A549 (cell line): ENCODE data around the gene IKZF3. TPM values are rescaled to one million over a fixed set of nuclear protein-coding genes. Genes with fewer than 3 reads are reported as not detected.

Experiments used
- ATAC-seq, 2 experiments: fragments of 200-7000 bp in 1 of 2; fragments of >200 bp in 1 of 2; cut with Nextera tagmentation in 1 of 2; cut with Tn5 transposase in 1 of 2; 3 replicates each; pipeline versions ENCODE4 v1.8.0 to v1.9.1; 2018 to 2020; ENCODE audit warnings: mild to moderate bottlenecking in 1 of 2, moderate library complexity in 1 of 2
- CTCF ChIA-PET: fragments of 300-600 bp; sonication (Branson Sonifier 250); formaldehyde crosslinking; extraction: SDS; loops from one replicate; lab custom pipeline; 2021; ENCODE audit warnings: antibody characterized with exemption, inconsistent platforms; lab: Yijun Ruan, JAX
- POLR2A ChIA-PET: fragments of 350-600 bp; formaldehyde crosslinking; extraction: SDS; loops from one replicate; lab custom pipeline; 2021; ENCODE audit warnings: antibody characterized with exemption, inconsistent platforms; lab: Yijun Ruan, JAX
- DNase-seq, 2 experiments: peaks; one replicate each; pipeline versions ENCODE4 v3.0.0 to v3.0.0-alpha.2; 2011 to 2016; ENCODE audit warnings: low read depth in 1 of 2, low spot score in 1 of 2
- FAIRE-seq: peaks from 2 replicates; lab custom pipeline; 2011; peaks lifted over from hg19 to GRCh38; lab: Jason Lieb, UNC
- H3K27ac ChIP-seq, 2 experiments: fragments of >200 bp; sonication (Bioruptor Twin); formaldehyde crosslinking; 3 replicates each; pipeline ENCODE4 v1.5.1; 2016 to 2017
- H3K4me1 ChIP-seq: fragments of >200 bp; sonication (Bioruptor Twin); formaldehyde crosslinking; 3 replicates; pipeline ENCODE4 v1.6.1; 2016
- H3K4me2 ChIP-seq: fragments of >200 bp; sonication (Bioruptor Twin); formaldehyde crosslinking; 3 replicates; pipeline ENCODE4 v1.6.1; 2016
- H3K4me3 ChIP-seq: fragments of >200 bp; sonication (Bioruptor Twin); formaldehyde crosslinking; 3 replicates; pipeline ENCODE4 v1.5.1; 2016
- H3K9me3 ChIP-seq: fragments of >200 bp; sonication (Bioruptor Twin); formaldehyde crosslinking; 3 replicates; pipeline ENCODE4 v1.6.1; 2016
- CBX2 ChIP-seq: fragments of 200-600 bp; sonication (generic); IDR thresholded peaks from 2 replicates; pipeline ENCODE4 v1.6.1; 2016; ENCODE audit warnings: low read depth, mild to moderate bottlenecking, borderline replicate concordance
- CBX8 ChIP-seq: fragments of 200-600 bp; sonication (generic); IDR thresholded peaks from 2 replicates; pipeline ENCODE4 v1.6.1; 2016
- CHD4 ChIP-seq: fragments of 200-600 bp; sonication (generic); IDR thresholded peaks from 2 replicates; pipeline ENCODE4 v1.6.1; 2016; ENCODE audit warnings: antibody characterized with exemption, mild to moderate bottlenecking, borderline replicate concordance
- FOSB ChIP-seq: fragments of 250-450 bp; sonication (Bioruptor Pico); IDR thresholded peaks from 2 replicates; pipeline ENCODE4 v1.5.0; 2020; ENCODE audit warnings: mild to moderate bottlenecking, moderate library complexity
- HOXA7 ChIP-seq: fragments of 250-450 bp; sonication (Bioruptor Pico); IDR thresholded peaks from 2 replicates; pipeline ENCODE4 v1.5.0; 2020; ENCODE audit warnings: mild to moderate bottlenecking, moderate library complexity
- HOXB5 ChIP-seq: fragments of 250-450 bp; sonication (Bioruptor Pico); IDR thresholded peaks from 2 replicates; pipeline ENCODE4 v1.5.0; 2020; ENCODE audit warnings: mild to moderate bottlenecking, moderate library complexity
- KDM5A ChIP-seq: fragments of 200-600 bp; sonication (generic); IDR thresholded peaks from 2 replicates; pipeline ENCODE4 v1.6.1; 2016; ENCODE audit warnings: antibody characterized with exemption, mild to moderate bottlenecking
- MAFK ChIP-seq: fragments of 450-650 bp; IDR thresholded peaks from 2 replicates; pipeline ENCODE4 v1.6.1; 2014; ENCODE audit not compliant: partially characterized antibody
- MAZ ChIP-seq: fragments of 150-350 bp; IDR thresholded peaks from 2 replicates; pipeline ENCODE4 v1.6.1; 2014; ENCODE audit warnings: antibody characterized with exemption, low read depth, low read length, borderline replicate concordance
- NR3C1 ChIP-seq: fragments of >200 bp; sonication (Bioruptor Twin); formaldehyde crosslinking; IDR thresholded peaks from 3 replicates; pipeline ENCODE4 v1.6.1; 2017
- PHF8 ChIP-seq: fragments of 200-600 bp; sonication (generic); IDR thresholded peaks from 2 replicates; pipeline ENCODE4 v1.6.1; 2016; ENCODE audit warnings: low read depth, mild to moderate bottlenecking, antibody characterized with exemption, moderate library complexity, borderline replicate concordance
- POLR2A ChIP-seq: IDR thresholded peaks from 2 replicates; pipeline ENCODE4 v1.6.1; 2012; ENCODE audit warnings: mild to moderate bottlenecking, low read length
- POLR2AphosphoS2 ChIP-seq: conservative IDR thresholded peaks from 2 replicates; pipeline ENCODE4 v1.6.1; 2012; ENCODE audit warnings: low read length, improper control_type of control experiment, inconsistent platforms
- RFX5 ChIP-seq: fragments of 450-650 bp; IDR thresholded peaks from 2 replicates; pipeline ENCODE4 v1.7.1; 2014; ENCODE audit warnings: antibody characterized with exemption, mild to moderate bottlenecking, moderate library complexity
- SMC3 ChIP-seq: fragments of >200 bp; sonication (Bioruptor Twin); formaldehyde crosslinking; IDR thresholded peaks from 3 replicates; pipeline ENCODE4 v1.6.1; 2018; ENCODE audit warnings: inconsistent platforms
- SREBF2 ChIP-seq: fragments of 450-650 bp; IDR thresholded peaks from 2 replicates; pipeline ENCODE4 v1.6.1; 2014; ENCODE audit warnings: mild to moderate bottlenecking, moderate library complexity
- ZC3H11A ChIP-seq: fragments of 450-650 bp; IDR thresholded peaks from 2 replicates; pipeline ENCODE4 v1.6.1; 2014; ENCODE audit warnings: antibody characterized with exemption, mild to moderate bottlenecking
- ZFP36 ChIP-seq: fragments of 450-650 bp; IDR thresholded peaks from 2 replicates; pipeline ENCODE4 v1.6.1; 2014; ENCODE audit warnings: borderline replicate concordance; ENCODE audit not compliant: partially characterized antibody
- ZNF302 ChIP-seq: fragments of 250-450 bp; sonication (Bioruptor Pico); IDR thresholded peaks from 2 replicates; pipeline ENCODE4 v1.9.0; 2021; ENCODE audit warnings: inconsistent platforms, mild to moderate bottlenecking, moderate library complexity
- WGBS: methylation state at CpG from one replicate; pipeline ENCODE4 v1.1.6; 2017; ENCODE audit errors: missing lambda C conversion rate; 5-methylcytosine and 5-hydroxymethylcytosine counted together
- polyA plus RNA-seq, 4 experiments: library from polyadenylated mRNA; depleted of rRNA in 3 of 4; stranded (reverse); fragments of >200 nt; fragmentation: RNase III in 1 of 4; extraction: RNeasy Plus Mini Kit Qiagen cat#74134 plus additional on column Dnase treatment in 1 of 4; gene quantifications; 2 replicates in 3 of 4; 3 replicates in 1 of 4; pipeline ENCODE4 v1.2.3, GENCODE V29; 2011 to 2017
- TF ChIP-seq, protein P1 (sequence below): fragments of 200-600 bp; sonication (generic); IDR thresholded peaks from 2 replicates; pipeline ENCODE4 v1.6.1; 2016; ENCODE audit warnings: antibody characterized with exemption, mild to moderate bottlenecking, moderate library complexity
- TF ChIP-seq, protein P2 (sequence below): fragments of >200 bp; sonication (Bioruptor Twin); formaldehyde crosslinking; IDR thresholded peaks from 2 replicates; pipeline ENCODE4 v1.6.1; 2016
- TF ChIP-seq, protein P3 (sequence below): IDR thresholded peaks from 2 replicates; pipeline ENCODE4 v1.6.1; 2012
- TF ChIP-seq, protein P4 (sequence below): fragments of 250-450 bp; sonication (Bioruptor Pico); IDR thresholded peaks from 2 replicates; pipeline ENCODE4 v1.5.0; 2020; ENCODE audit warnings: low read depth, mild to moderate bottlenecking, moderate library complexity
- TF ChIP-seq, protein P5 (sequence below): fragments of >200 bp; sonication (Bioruptor Twin); formaldehyde crosslinking; IDR thresholded peaks from 3 replicates; pipeline ENCODE4 v1.6.1; 2016
- TF ChIP-seq, protein P6 (sequence below): fragments of 150-350 bp; IDR thresholded peaks from 2 replicates; pipeline ENCODE4 v1.6.1; 2014; ENCODE audit warnings: low read depth, mild to moderate bottlenecking, low read length

Gene IKZF3
- polyA plus RNA-seq, 2 of the 4 experiments (the other 2 are of a cell fraction): not detected

DNA sequence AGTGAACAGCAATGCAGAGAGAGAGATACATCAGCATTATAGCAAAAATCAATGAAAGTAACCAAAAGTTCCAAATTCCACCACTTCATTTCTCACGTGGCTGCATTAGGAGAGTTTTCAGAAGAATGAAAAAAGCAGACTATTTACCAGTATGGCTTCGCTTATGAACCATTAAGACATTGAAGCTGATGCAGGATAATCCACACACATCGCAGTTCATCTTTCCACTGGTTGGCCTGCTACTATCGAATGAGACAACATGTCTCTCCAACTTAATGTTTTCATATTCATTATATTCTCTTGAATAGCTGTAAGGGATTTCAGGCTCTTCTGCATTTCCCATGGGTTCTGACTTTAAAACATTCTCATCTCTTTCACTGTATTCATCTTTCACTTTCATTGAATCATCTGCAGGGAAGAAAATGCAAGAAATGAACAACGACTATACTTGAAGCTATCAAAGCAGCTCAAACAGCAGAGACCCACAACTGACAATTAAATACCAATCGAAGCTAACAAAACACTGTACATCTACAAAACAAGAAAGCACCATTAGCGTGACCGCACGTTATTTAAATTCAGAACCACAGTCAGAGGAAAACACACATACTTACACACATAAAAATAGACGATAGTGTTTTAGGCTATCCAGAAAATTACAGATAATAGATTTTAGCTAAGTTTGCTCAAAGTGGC, 71.4 kb downstream of the IKZF3 start (continued):
- TF ChIP-seq, protein P1, sequence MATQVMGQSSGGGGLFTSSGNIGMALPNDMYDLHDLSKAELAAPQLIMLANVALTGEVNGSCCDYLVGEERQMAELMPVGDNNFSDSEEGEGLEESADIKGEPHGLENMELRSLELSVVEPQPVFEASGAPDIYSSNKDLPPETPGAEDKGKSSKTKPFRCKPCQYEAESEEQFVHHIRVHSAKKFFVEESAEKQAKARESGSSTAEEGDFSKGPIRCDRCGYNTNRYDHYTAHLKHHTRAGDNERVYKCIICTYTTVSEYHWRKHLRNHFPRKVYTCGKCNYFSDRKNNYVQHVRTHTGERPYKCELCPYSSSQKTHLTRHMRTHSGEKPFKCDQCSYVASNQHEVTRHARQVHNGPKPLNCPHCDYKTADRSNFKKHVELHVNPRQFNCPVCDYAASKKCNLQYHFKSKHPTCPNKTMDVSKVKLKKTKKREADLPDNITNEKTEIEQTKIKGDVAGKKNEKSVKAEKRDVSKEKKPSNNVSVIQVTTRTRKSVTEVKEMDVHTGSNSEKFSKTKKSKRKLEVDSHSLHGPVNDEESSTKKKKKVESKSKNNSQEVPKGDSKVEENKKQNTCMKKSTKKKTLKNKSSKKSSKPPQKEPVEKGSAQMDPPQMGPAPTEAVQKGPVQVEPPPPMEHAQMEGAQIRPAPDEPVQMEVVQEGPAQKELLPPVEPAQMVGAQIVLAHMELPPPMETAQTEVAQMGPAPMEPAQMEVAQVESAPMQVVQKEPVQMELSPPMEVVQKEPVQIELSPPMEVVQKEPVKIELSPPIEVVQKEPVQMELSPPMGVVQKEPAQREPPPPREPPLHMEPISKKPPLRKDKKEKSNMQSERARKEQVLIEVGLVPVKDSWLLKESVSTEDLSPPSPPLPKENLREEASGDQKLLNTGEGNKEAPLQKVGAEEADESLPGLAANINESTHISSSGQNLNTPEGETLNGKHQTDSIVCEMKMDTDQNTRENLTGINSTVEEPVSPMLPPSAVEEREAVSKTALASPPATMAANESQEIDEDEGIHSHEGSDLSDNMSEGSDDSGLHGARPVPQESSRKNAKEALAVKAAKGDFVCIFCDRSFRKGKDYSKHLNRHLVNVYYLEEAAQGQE: no peak
- TF ChIP-seq, protein P2, sequence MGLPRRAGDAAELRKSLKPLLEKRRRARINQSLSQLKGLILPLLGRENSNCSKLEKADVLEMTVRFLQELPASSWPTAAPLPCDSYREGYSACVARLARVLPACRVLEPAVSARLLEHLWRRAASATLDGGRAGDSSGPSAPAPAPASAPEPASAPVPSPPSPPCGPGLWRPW: no peak
- TF ChIP-seq HOXB5 (CRISPR knock-in tag) (no peak), CHD4 (no peak), CBX8 (no peak), MAFK (no peak)
- TF ChIP-seq, protein P3, sequence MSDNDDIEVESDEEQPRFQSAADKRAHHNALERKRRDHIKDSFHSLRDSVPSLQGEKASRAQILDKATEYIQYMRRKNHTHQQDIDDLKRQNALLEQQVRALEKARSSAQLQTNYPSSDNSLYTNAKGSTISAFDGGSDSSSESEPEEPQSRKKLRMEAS: no peak

DNA sequence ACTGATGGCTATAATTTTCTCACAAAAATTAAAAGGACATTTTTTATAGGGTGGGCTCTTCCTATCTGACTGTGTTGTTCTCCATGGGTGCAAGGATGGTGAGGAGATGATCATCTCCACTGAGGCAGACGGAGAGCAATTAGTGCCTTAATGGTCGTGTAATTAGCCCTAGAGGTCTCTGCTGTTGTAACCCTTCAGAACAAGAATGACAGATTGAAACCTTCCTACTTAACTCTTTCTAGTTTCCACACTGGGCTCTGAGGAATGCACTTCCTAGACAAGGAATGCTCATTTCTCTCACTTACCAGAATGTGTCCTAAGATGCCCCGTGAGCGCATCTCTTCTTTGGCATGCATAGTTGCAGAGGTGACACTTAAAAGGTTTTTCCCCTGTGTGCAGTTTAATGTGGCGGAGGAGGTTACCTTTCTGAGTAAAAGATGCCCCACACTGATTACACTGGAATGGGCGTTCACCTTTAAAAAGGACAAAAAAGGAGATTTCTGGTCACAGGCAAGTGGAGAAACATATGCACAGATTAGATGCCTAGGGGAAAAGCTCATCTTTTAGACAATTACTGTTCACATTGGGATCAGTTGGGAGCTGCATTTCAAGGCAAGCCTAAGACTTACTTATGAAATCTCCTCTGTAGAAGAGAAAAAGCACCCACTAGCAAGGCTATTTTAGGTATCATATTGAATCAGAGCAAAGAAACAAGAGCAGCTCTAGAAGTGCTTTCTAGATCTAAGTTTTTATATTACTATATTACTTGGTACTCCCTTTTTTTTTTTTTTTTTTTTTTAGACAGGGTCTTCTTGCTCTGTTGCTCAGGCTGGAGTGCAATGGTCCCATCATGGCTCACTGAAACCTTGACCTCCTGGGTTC, 72.8 kb downstream of the IKZF3 start:
- FAIRE-seq: no peak
- ATAC-seq: no peak

DNA sequence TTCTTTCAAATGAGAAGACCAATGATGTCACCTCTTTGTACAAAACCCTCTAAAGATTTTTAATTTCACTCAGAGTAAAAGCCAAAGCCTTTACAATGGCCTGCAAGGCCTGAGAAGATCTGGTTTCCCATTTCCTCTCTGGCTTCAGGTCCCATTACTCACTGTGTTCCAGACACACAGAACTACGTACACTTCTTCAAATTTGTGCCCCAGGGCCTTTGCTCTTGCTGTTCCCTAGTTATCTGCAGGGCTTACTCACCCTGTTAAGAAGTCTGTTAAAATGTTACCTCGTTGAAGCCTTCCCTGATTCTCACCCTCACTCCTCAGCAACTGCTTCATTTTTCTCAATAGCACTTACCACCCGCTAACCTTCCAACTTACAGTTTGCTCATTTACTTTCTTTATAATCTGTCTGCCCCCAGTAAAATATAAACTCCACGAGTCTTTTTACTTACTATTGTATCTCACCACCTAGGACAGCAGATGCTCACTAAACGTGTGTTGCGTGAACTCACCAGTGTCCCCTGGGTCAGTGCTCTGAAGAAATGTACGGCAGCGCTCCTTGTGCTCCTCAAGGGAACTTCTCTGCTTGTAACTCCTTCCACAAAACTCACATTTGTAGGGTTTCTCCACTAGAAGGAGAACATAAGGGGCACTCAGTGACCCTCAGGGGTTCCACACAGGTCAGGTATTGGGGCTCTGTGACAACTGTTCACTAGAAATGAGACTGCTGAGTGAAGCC, 76.2 kb downstream of the IKZF3 start:
- Histone ChIP-seq H3K4me3 (no peak overlapping the region), H3K27ac (no peak overlapping the region), H3K4me1 (no peaks in the 10 kb centered on the region), H3K9me3 (no peaks in the 10 kb centered on the region), H3K4me2 (no peak overlapping the region)
- no peak for DNase-seq
- no peak for ATAC-seq
- ChIA-PET POLR2A (no interaction called here), CTCF (interaction anchor here (1.7 kb wide), 1 partner anchor 19 kb away, joined by 5 read pairs; no protein-coding TSS in a partner anchor)
- 60% methylated on average over 8 of the region's 8 CpGs for WGBS
- FAIRE-seq: no peak
- TF ChIP-seq RFX5 (no peak), PHF8 (no peak), SREBF2 (no peak), MAZ (no peak), ZC3H11A (no peak), HOXA7 (CRISPR knock-in tag) (no peak), ZNF302 (no peak), CBX2 (no peak), KDM5A (no peak), NR3C1 (no peak)
- TF ChIP-seq, protein P4, sequence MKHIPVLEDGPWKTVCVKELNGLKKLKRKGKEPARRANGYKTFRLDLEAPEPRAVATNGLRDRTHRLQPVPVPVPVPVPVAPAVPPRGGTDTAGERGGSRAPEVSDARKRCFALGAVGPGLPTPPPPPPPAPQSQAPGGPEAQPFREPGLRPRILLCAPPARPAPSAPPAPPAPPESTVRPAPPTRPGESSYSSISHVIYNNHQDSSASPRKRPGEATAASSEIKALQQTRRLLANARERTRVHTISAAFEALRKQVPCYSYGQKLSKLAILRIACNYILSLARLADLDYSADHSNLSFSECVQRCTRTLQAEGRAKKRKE (CRISPR knock-in tag): no peak
- TF ChIP-seq, protein P5, sequence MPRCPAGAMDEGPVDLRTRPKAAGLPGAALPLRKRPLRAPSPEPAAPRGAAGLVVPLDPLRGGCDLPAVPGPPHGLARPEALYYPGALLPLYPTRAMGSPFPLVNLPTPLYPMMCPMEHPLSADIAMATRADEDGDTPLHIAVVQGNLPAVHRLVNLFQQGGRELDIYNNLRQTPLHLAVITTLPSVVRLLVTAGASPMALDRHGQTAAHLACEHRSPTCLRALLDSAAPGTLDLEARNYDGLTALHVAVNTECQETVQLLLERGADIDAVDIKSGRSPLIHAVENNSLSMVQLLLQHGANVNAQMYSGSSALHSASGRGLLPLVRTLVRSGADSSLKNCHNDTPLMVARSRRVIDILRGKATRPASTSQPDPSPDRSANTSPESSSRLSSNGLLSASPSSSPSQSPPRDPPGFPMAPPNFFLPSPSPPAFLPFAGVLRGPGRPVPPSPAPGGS: no peak

More for the DNA sequence above, 72.8 kb downstream of the IKZF3 start:
- TF ChIP-seq SMC3 (no peak), NR3C1 (no peak), ZC3H11A (no peak), HOXB5 (CRISPR knock-in tag) (no peak), ZFP36 (no peak), POLR2AphosphoS2 (no peak), PHF8 (no peak), FOSB (no peak), POLR2A (no peak)
- TF ChIP-seq, protein P3: no peak
- TF ChIP-seq, protein P6, sequence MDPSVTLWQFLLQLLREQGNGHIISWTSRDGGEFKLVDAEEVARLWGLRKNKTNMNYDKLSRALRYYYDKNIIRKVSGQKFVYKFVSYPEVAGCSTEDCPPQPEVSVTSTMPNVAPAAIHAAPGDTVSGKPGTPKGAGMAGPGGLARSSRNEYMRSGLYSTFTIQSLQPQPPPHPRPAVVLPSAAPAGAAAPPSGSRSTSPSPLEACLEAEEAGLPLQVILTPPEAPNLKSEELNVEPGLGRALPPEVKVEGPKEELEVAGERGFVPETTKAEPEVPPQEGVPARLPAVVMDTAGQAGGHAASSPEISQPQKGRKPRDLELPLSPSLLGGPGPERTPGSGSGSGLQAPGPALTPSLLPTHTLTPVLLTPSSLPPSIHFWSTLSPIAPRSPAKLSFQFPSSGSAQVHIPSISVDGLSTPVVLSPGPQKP: no peak
- ChIA-PET CTCF (interaction anchor here (0.6 to 1.6 kb wide), 6 partner anchors 38 to 1375 kb away, joined by 3 to 6 read pairs (median 4); partner anchors contain the start of gene PNMT), POLR2A (no interaction called here)
- H3K4me3 ChIP-seq: no peak overlapping the region
- H3K9me3 ChIP-seq: no peaks in the 10 kb centered on the region
- WGBS: 52% methylated on average over 6 of the region's 6 CpGs
- no peak overlapping the region for H3K4me2 ChIP-seq
- H3K27ac ChIP-seq: no peak overlapping the region
- H3K4me1 ChIP-seq: no peaks in the 10 kb centered on the region
- DNase-seq: no peak
